RWPE2 (cell line): ENCODE data around the gene GCNT2.

ENCODE experiments used
- ATAC-seq: fragments of 200-7000 bp; cut with Tn5 transposase; 3 replicates; pipeline ENCODE4 v1.9.1; 2021; ENCODE audit warnings: low read depth
- DNase-seq: peaks from one replicate; pipeline ENCODE4 v3.0.0-alpha.2; 2020; ENCODE audit warnings: low spot score
- H3K27ac ChIP-seq: fragments of 450-650 bp; 2 replicates; pipeline ENCODE4 v1.5.1; 2017; ENCODE audit warnings: mild to moderate bottlenecking; ENCODE audit not compliant: poor library complexity, severe bottlenecking
- H3K27me3 ChIP-seq: fragments of 250-450 bp; sonication (Bioruptor Pico); 2 replicates; pipeline ENCODE4 v1.5.1; 2021; ENCODE audit warnings: mild to moderate bottlenecking, moderate library complexity; ENCODE audit not compliant: insufficient read depth, poor library complexity, severe bottlenecking
- H3K36me3 ChIP-seq: fragments of 250-450 bp; sonication (Bioruptor Pico); 2 replicates; pipeline ENCODE4 v1.5.1; 2020; ENCODE audit warnings: low read depth, mild to moderate bottlenecking, moderate library complexity
- H3K4me1 ChIP-seq: fragments of 250-450 bp; sonication (Bioruptor Pico); 2 replicates; pipeline ENCODE4 v1.5.1; 2021; ENCODE audit warnings: mild to moderate bottlenecking, moderate library complexity; ENCODE audit not compliant: insufficient read depth, poor library complexity, severe bottlenecking
- H3K4me3 ChIP-seq: fragments of 250-450 bp; sonication (Bioruptor Pico); 2 replicates; pipeline ENCODE4 v1.5.1; 2021; ENCODE audit warnings: mild to moderate bottlenecking, moderate library complexity; ENCODE audit not compliant: severe bottlenecking
- H3K9me3 ChIP-seq: fragments of 250-450 bp; sonication (Bioruptor Pico); 2 replicates; pipeline ENCODE4 v1.5.1; 2021; ENCODE audit warnings: mild to moderate bottlenecking, moderate library complexity; ENCODE audit not compliant: severe bottlenecking
- TF ChIP-seq, protein P1 (sequence below): fragments of 450-650 bp; IDR thresholded peaks from one replicate; pipeline ENCODE4 v1.5.1; 2017; ENCODE audit warnings: mild to moderate bottlenecking, moderate library complexity; ENCODE audit not compliant: poor library complexity, severe bottlenecking

GCNT2 gene

GRCh38 chr6:10588562-10589428, 67.6 kb downstream of the GCNT2 start:
- Histone ChIP-seq H3K27ac (no peak overlapping the region), H3K4me1 (no peaks in the 10 kb centered on the region), H3K27me3 (no peaks in the 10 kb centered on the region), H3K36me3 (no peaks in the 10 kb centered on the region), H3K9me3 (no peaks in the 10 kb centered on the region), H3K4me3 (no peak overlapping the region)
- TF ChIP-seq, protein P1, sequence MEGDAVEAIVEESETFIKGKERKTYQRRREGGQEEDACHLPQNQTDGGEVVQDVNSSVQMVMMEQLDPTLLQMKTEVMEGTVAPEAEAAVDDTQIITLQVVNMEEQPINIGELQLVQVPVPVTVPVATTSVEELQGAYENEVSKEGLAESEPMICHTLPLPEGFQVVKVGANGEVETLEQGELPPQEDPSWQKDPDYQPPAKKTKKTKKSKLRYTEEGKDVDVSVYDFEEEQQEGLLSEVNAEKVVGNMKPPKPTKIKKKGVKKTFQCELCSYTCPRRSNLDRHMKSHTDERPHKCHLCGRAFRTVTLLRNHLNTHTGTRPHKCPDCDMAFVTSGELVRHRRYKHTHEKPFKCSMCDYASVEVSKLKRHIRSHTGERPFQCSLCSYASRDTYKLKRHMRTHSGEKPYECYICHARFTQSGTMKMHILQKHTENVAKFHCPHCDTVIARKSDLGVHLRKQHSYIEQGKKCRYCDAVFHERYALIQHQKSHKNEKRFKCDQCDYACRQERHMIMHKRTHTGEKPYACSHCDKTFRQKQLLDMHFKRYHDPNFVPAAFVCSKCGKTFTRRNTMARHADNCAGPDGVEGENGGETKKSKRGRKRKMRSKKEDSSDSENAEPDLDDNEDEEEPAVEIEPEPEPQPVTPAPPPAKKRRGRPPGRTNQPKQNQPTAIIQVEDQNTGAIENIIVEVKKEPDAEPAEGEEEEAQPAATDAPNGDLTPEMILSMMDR, result no peak
- no peak for DNase-seq
- ATAC-seq, result no peak

DNA sequence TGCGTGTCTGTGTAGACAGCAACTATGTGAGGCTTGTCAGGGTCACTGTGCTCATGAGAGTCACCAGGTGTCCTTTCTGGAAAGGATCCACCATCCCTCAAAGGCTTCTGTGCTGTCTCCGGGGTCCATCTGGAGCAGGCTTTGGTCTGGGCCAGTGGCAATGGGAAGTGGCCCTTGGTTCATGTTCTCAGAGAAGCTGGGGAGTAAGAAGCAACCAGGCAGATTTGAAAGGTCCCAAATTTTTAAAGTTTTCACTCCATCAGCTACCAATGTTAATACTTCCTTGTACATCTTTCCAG, 68.2 kb downstream of the GCNT2 start:
- H3K4me3 ChIP-seq, result no peak overlapping the region
- no peak overlapping the region for H3K27ac ChIP-seq
- ATAC-seq (no peak), DNase-seq (no peak)
- TF ChIP-seq, protein P1, result no peak
- H3K27me3 ChIP-seq, result no peaks in the 10 kb centered on the region
- no peaks in the 10 kb centered on the region for H3K36me3 ChIP-seq
- H3K9me3 ChIP-seq, result no peaks in the 10 kb centered on the region
- no peaks in the 10 kb centered on the region for H3K4me1 ChIP-seq

- H3K4me3 ChIP-seq, result no peak overlapping the region
- no peaks in the 10 kb centered on the region for H3K9me3 ChIP-seq
- no peak for ATAC-seq
- no peak for DNase-seq
- no peaks in the 10 kb centered on the region for H3K4me1 ChIP-seq
- TF ChIP-seq, protein P1, result no peak
- H3K27me3 ChIP-seq, result no peaks in the 10 kb centered on the region
- H3K27ac ChIP-seq, result no peak overlapping the region
- no peaks in the 10 kb centered on the region for H3K36me3 ChIP-seq
Observed at GRCh38 chr6:10589983-10590382, 68.8 kb downstream of the GCNT2 start.

DNA sequence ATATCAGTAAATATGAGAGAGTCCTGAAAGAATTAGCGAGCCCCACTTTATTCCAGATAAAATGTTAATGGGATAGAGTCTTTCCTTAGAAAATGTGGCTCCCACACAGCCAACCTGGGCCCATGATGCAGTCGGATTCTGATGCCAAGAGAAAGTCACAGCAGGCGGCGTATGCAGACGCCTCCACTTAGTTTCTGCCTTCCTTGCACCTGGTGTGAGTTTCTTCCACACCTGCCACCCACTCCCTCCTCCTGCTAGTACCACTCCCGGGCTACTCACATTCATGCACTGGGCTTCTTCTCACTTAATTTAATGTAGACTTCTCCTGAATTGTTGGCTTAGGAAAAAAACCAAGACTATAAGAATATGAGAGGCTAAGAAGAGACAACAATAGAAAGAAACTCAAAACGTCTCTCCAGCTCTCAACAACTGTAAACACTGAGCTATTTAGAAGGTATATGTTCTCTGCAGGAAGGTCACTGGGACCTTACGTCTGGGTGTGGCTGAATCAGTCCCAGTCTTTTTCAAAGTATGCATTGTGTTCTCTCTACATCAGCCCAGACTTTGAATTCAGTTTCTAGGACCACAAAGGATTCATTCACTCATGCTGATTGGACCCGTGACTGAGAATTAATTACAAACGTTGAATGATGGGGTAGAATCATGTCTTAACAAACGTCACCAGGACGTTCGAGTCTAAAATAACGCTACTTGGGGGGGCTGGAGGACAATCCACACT, 70.4 kb downstream of the GCNT2 start:
- TF ChIP-seq, protein P1, result no peak
- Histone ChIP-seq H3K9me3 (no peaks in the 10 kb centered on the region), H3K4me1 (no peaks in the 10 kb centered on the region), H3K27me3 (no peaks in the 10 kb centered on the region), H3K27ac (no peak overlapping the region), H3K36me3 (no peaks in the 10 kb centered on the region), H3K4me3 (no peak overlapping the region)
- DNase-seq, result no peak
- ATAC-seq, result no peak
